ENCODE results near the gene CBX8.

The CBX8 gene

DNA sequence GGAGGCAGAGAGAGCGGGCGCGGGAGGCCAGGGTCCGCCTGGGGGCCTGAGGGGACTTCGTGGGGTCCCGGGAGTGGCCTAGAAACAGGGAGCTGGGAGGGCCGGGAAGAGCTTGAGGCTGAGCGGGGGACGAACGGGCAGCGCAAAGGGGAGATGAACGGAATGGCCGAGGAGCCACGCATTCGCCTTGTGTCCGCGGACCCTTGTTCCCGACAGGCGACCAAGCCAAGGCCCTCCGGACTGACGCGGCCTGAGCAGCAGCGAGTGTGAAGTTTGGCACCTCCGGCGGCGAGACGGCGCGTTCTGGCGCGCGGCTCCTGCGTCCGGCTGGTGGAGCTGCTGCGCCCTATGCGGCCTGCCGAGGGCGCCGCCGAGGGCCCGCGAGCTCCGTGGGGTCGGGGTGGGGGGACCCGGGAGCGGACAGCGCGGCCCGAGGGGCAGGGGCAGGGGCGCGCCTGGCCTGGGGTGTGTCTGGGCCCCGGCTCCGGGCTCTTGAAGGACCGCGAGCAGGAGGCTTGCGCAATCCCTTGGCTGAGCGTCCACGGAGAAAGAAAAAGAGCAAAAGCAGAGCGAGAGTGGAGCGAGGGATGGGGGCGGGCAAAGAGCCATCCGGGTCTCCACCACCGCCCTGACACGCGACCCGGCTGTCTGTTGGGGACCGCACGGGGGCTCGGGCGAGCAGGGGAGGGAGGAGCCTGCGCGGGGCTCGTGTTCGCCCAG lies 43.6 kb upstream of the CBX8 start:
- peak overlapping the region in 1 of 2 donors; percentile 68 for H3K4me3 ChIP-seq (ENCODE audit: low read length in 2 of 2)
- H3K36me3 ChIP-seq (ENCODE audit: control insufficient read depth in 2 of 2, insufficient read depth in 2 of 2, low read length in 2 of 2) = peaks cover 0 to 3% of the 10 kb centered on the region in 2 donors
- no peaks in the 10 kb centered on the region for H3K9me3 ChIP-seq (ENCODE audit: control insufficient read depth in 2 of 2, low read length in 2 of 2)
- H3K27me3 ChIP-seq (ENCODE audit: control insufficient read depth in 1 of 2, insufficient read depth in 2 of 2, low read length in 2 of 2) = peaks cover 28 to 48% of the 10 kb centered on the region in 2 donors
- no peak overlapping the region for H3K9ac ChIP-seq (ENCODE audit: low read length in 2 of 2)
- H3K4me1 ChIP-seq (ENCODE audit: control insufficient read depth, insufficient read depth, low read length) = peaks cover 68% of the 10 kb centered on the region
- no peak overlapping the region for H3K27ac ChIP-seq (ENCODE audit: low read length)

- Histone ChIP-seq H3K27me3 (ENCODE audit: control insufficient read depth in 1 of 2, insufficient read depth in 2 of 2, low read length in 2 of 2) (peaks cover 28 to 48% of the 10 kb centered on the region in 2 donors), H3K4me1 (ENCODE audit: control insufficient read depth, insufficient read depth, low read length) (peaks cover 64% of the 10 kb centered on the region), H3K4me3 (ENCODE audit: low read length in 2 of 2) (peak within 1 kb of the TSS; percentile 88 to 97), H3K9ac (ENCODE audit: low read length in 2 of 2) (peak within 1 kb of the TSS; percentile 47 to 78), H3K27ac (ENCODE audit: low read length) (peak within 1 kb of the TSS; percentile 85), H3K9me3 (ENCODE audit: control insufficient read depth in 2 of 2, low read length in 2 of 2) (no peaks in the 10 kb centered on the region), H3K36me3 (ENCODE audit: control insufficient read depth in 2 of 2, insufficient read depth in 2 of 2, low read length in 2 of 2) (peaks cover 0 to 3% of the 10 kb centered on the region in 2 donors)
Measured at GRCh38 chr17:79839356-79840268, 42.7 kb upstream of the CBX8 start, which contains the start of gene CBX4. Gene CBX4 (minus strand): TSS chr17:79839440. CDS start chr17:79839251, 189 bp downstream.

DNA sequence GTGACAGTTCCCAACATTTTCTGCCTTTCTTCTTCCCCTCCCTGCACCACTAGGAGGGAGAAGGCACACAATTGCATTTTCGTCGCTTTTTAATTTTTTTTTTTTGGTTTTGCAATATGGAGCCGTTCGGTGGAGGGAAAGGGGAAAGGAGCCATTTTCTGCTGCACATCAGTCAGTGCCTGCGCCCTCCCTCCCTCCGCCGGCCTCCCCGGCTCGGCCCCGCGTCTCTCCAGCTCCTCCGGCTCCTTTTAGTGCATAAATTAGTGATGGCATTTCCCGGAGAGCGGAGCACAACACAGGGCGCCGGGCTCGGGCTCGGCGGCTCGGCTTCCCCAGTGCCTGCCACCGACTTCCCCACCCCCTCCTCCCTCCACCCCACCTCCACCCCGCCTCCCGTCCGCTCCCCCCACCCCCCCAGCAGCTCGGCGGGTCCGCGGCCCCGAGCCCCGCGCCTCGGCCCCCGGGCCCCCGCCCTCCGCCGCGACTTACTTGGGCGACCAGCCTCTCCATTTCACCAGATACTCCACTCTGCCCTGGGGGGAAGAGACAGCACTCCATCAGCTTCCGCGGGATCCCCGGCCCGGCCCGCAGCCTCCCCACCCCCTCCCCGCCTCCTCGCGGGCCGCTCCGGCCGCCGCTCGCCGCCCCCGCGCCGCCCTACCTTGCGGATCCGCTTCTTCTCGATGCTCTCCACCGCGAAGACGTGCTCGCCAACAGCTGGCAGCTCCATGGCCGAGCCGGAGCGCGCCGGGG lies 41.8 kb upstream of the CBX8 start:
- H3K4me3 ChIP-seq (ENCODE audit: low read length in 2 of 2) = peak overlapping the region; percentile 88 to 97

DNA sequence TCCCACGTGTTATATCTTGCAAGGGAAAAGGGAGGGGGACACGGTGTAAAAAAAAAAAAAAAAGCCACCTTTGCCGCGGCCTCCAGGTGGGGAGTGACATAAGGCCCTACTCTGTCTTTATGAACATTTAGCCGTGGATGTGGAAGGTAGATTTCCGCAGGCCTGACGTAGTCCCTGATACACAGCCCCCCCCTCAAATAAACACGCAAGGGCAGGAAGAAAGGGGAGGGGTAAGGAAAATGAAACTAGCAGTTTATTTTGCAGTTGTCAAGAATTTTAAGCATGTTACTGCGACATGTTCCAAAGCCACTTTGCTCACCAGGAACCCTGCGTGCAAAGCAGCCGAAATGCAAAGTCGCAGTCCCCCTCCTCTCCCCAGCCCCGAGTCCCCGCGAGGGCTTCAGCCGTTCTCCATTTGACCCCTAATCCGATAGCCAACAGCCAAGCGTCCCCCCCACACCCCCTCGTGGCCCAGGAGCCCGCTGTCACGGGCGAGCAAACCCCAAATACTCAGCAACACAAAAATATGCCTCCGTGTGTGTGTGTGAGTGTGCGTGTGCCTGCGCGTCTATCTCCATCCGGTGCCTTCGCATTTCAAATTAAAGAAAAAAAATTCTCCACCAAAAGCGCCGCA lies 41.1 kb upstream of the CBX8 start:
- Histone ChIP-seq H3K4me3 (ENCODE audit: low read length in 2 of 2) (peak overlapping the region; percentile 88 to 97), H3K27me3 (ENCODE audit: control insufficient read depth in 1 of 2, insufficient read depth in 2 of 2, low read length in 2 of 2) (peaks cover 28 to 35% of the 10 kb centered on the region in 2 donors), H3K27ac (ENCODE audit: low read length) (peak overlapping the region; percentile 85), H3K9ac (ENCODE audit: low read length in 2 of 2) (peak overlapping the region; percentile 47 to 78), H3K36me3 (ENCODE audit: control insufficient read depth in 2 of 2, insufficient read depth in 2 of 2, low read length in 2 of 2) (peaks cover 0 to 3% of the 10 kb centered on the region in 2 donors), H3K9me3 (ENCODE audit: control insufficient read depth in 2 of 2, low read length in 2 of 2) (no peaks in the 10 kb centered on the region), H3K4me1 (ENCODE audit: control insufficient read depth, insufficient read depth, low read length) (peaks cover 50% of the 10 kb centered on the region)

More for the DNA sequence above, 41.8 kb upstream of the CBX8 start:
- peaks cover 56% of the 10 kb centered on the region for H3K4me1 ChIP-seq (ENCODE audit: control insufficient read depth, insufficient read depth, low read length)
- peaks cover 28 to 42% of the 10 kb centered on the region in 2 donors for H3K27me3 ChIP-seq (ENCODE audit: control insufficient read depth in 1 of 2, insufficient read depth in 2 of 2, low read length in 2 of 2)
- H3K36me3 ChIP-seq (ENCODE audit: control insufficient read depth in 2 of 2, insufficient read depth in 2 of 2, low read length in 2 of 2) = peaks cover 0 to 3% of the 10 kb centered on the region in 2 donors
- peak overlapping the region; percentile 47 to 78 for H3K9ac ChIP-seq (ENCODE audit: low read length in 2 of 2)
- no peaks in the 10 kb centered on the region for H3K9me3 ChIP-seq (ENCODE audit: control insufficient read depth in 2 of 2, low read length in 2 of 2)
- H3K27ac ChIP-seq (ENCODE audit: low read length) = peak overlapping the region; percentile 85

DNA sequence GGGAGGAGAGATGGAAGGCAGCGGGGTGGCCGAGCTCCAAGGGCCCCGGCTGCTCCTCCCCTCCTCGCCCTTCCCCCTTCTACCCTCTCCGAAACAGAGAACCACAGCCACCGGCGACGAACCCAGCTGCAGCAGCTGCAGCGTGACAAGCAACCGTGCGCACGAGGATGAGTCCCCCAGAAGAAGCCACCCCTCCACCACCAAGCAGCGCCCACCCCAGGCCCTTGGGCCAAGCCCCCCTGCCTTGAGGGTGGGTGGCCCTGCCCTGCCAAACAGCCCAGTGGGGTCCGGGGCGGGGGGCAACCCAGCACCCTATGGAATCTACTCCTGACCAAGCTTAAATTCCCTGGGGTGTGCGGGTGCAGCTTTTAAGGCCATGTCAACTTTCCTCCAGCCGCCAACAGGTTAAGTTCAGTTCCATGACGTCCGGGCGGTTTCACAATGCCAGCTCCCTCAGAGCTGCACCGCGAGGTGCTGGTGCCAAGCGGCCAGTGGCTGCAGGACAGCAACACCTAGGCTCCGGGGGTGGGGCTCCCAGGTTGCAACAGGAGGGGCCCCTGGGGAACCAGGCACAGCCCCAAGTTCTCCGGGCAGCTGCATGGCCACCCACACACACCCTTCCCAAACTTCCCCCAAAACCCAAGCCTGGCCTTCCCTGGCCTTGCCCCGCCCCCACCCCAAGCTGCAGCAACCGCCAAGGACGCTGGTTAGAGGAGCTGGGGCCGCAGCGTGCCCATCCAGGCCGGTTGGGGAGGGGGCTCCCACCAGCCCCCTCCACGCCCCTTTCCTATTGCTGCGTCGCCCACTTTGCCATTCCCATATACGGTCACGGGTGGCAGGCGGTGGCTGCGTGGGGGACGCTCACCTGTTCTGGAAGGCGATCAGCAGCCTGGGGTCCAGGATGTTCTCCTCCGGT lies 40.4 kb upstream of the CBX8 start:
- Histone ChIP-seq H3K9me3 (ENCODE audit: control insufficient read depth in 2 of 2, low read length in 2 of 2) (no peaks in the 10 kb centered on the region), H3K4me1 (ENCODE audit: control insufficient read depth, insufficient read depth, low read length) (peaks cover 49% of the 10 kb centered on the region), H3K27me3 (ENCODE audit: control insufficient read depth in 1 of 2, insufficient read depth in 2 of 2, low read length in 2 of 2) (peaks cover 20 to 27% of the 10 kb centered on the region in 2 donors), H3K4me3 (ENCODE audit: low read length in 2 of 2) (peak overlapping the region; percentile 88 to 97), H3K27ac (ENCODE audit: low read length) (peak overlapping the region; percentile 85), H3K9ac (ENCODE audit: low read length in 2 of 2) (peak overlapping the region in 1 of 2 donors; percentile 47), H3K36me3 (ENCODE audit: control insufficient read depth in 2 of 2, insufficient read depth in 2 of 2, low read length in 2 of 2) (peaks cover 0 to 3% of the 10 kb centered on the region in 2 donors)

DNA sequence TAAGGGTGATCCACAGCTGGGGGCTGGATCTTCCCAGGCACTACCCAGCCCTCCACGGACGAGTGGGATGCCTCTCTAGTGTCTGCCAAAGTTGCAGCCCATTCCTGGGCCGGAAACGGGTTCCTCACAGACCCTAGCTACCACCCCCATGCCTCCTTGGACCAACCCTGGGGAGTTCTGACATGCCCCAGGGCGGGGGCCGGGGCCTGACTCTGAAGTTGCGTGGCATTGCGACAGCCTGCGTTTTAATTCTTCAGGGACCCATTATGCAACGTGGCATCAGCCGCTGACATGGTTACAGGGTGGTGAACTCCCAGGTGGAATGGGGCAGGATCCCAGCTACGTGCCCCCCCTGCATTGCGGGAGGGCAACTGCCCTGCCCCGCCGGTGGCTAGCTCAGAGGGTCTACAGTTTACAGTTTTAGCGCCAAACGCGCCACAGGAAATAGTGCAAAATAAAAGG lies 39.7 kb upstream of the CBX8 start:
- H3K27ac ChIP-seq (ENCODE audit: low read length) = no peak overlapping the region
- H3K9me3 ChIP-seq (ENCODE audit: control insufficient read depth in 2 of 2, low read length in 2 of 2) = no peaks in the 10 kb centered on the region
- H3K36me3 ChIP-seq (ENCODE audit: control insufficient read depth in 2 of 2, insufficient read depth in 2 of 2, low read length in 2 of 2) = peaks cover 0 to 3% of the 10 kb centered on the region in 2 donors
- H3K4me3 ChIP-seq (ENCODE audit: low read length in 2 of 2) = peak overlapping the region; percentile 88 to 97
- no peak overlapping the region for H3K9ac ChIP-seq (ENCODE audit: low read length in 2 of 2)
- peaks cover 56% of the 10 kb centered on the region for H3K4me1 ChIP-seq (ENCODE audit: control insufficient read depth, insufficient read depth, low read length)
- H3K27me3 ChIP-seq (ENCODE audit: control insufficient read depth in 1 of 2, insufficient read depth in 2 of 2, low read length in 2 of 2) = peaks cover 13 to 20% of the 10 kb centered on the region in 2 donors

DNA sequence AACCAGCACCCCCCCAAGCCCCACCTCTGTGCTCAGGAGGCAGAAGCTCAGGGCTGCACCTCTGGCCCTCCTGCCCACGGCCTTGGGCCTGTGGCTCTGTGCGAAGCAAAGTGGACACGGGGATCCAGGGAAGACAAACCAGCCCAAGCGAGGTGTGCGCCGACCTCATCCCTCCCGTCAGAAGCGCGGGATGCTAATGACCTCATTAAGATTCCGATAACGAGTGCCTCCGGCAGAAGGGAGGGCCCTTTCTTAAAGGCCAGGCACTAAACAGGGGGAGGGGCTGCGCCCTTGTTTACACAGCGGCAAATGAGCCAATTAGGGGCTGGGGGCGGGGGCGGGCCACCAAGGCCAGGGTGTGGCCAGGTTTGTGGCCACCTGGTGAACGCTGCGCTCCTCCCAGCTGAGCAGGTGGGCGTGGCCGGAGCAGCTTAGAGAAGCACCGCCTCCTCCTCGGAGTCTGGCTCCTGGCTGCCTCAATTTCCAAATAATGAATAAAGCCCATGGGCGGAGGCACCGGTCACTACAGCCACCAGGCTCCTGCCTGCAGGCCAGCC lies 39.2 kb upstream of the CBX8 start:
- Histone ChIP-seq H3K36me3 (ENCODE audit: control insufficient read depth in 2 of 2, insufficient read depth in 2 of 2, low read length in 2 of 2) (peaks cover 0 to 3% of the 10 kb centered on the region in 2 donors), H3K4me3 (ENCODE audit: low read length in 2 of 2) (peak overlapping the region in 1 of 2 donors; percentile 88), H3K4me1 (ENCODE audit: control insufficient read depth, insufficient read depth, low read length) (peaks cover 56% of the 10 kb centered on the region), H3K9me3 (ENCODE audit: control insufficient read depth in 2 of 2, low read length in 2 of 2) (no peaks in the 10 kb centered on the region), H3K27ac (ENCODE audit: low read length) (no peak overlapping the region), H3K9ac (ENCODE audit: low read length in 2 of 2) (no peak overlapping the region), H3K27me3 (ENCODE audit: control insufficient read depth in 1 of 2, insufficient read depth in 2 of 2, low read length in 2 of 2) (peaks cover 8 to 15% of the 10 kb centered on the region in 2 donors)

DNA sequence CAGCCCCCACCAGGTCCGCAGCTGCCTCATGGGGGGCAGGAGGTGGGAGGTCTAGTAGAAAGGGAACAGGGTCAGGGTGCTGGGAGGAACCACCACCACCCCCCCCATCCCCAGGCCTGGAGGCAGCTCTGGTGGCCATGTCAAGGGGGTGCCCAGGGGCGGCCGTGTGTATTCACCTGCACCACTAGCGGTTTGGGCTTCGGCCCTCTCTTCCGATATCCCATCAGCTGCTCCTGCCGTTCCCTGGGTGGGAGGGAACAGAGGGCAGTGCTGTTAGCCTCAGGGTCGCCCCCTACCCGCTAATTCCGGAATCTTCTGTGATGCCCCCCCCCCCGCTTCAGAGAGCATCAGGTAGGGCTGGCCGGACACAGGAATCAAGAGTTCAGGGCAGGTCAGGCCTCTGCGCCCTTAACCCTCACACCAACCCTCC lies 38.6 kb upstream of the CBX8 start:
- H3K4me1 ChIP-seq (ENCODE audit: control insufficient read depth, insufficient read depth, low read length) = peaks cover 55% of the 10 kb centered on the region
- no peak overlapping the region for H3K27ac ChIP-seq (ENCODE audit: low read length)
- no peak overlapping the region for H3K4me3 ChIP-seq (ENCODE audit: low read length in 2 of 2)
- no peaks in the 10 kb centered on the region for H3K9me3 ChIP-seq (ENCODE audit: control insufficient read depth in 2 of 2, low read length in 2 of 2)
- peaks cover 0 to 3% of the 10 kb centered on the region in 2 donors for H3K36me3 ChIP-seq (ENCODE audit: control insufficient read depth in 2 of 2, insufficient read depth in 2 of 2, low read length in 2 of 2)
- peaks cover 5 to 9% of the 10 kb centered on the region in 2 donors for H3K27me3 ChIP-seq (ENCODE audit: control insufficient read depth in 1 of 2, insufficient read depth in 2 of 2, low read length in 2 of 2)
- H3K9ac ChIP-seq (ENCODE audit: low read length in 2 of 2) = no peak overlapping the region
